Measurements from ENCODE around the gene TUBA1B. TPM values are rescaled to one million over a fixed set of nuclear protein-coding genes. Genes with fewer than 3 reads are reported as not detected.

The TUBA1B gene
- total and polyA plus RNA-seq, 2 of the 13 experiments (the other 11 are each of a cell fraction or from before 2014, with no cell fraction given), result 1,275 to 1,353 TPM

GRCh38 chr12:49131051-49131893 is at the start of gene TUBA1B (continued):
- TF ChIP-seq ZNF235 (CRISPR knock-in tag; IDR thresholded peaks at IDR 0.05; ENCODE audit: borderline replicate concordance) (peak; percentile 54), MTA1 (CRISPR knock-in tag; IDR thresholded peaks at IDR 0.05; ENCODE audit: borderline replicate concordance) (no peak), IKZF1 (IDR thresholded peaks at IDR 0.05) (no peak), ZNF44 (CRISPR knock-in tag; IDR thresholded peaks at IDR 0.05) (no peak), NR3C1 (CRISPR knock-in tag; IDR thresholded peaks at IDR 0.05) (no peak), ZXDC (CRISPR knock-in tag; IDR thresholded peaks at IDR 0.05) (no peak), ZNF431 (CRISPR knock-in tag; IDR thresholded peaks at IDR 0.05; ENCODE audit: borderline replicate concordance, low read depth) (no peak), CBX5 (CRISPR knock-in tag; IDR thresholded peaks at IDR 0.05; ENCODE audit: borderline replicate concordance) (no peak), AHR (CRISPR knock-in tag; IDR thresholded peaks at IDR 0.05) (no peak), HIVEP1 (CRISPR knock-in tag; IDR thresholded peaks at IDR 0.05) (no peak; the same call in 1 of the 2 replicates), MIER3 (CRISPR knock-in tag; IDR thresholded peaks at IDR 0.05; ENCODE audit: borderline replicate concordance) (peak; percentile 38; the same call in 1 of the 2 replicates), RARA (CRISPR knock-in tag; IDR thresholded peaks at IDR 0.05) (no peak; the same call in 1 of the 2 replicates), HDAC2 (CRISPR knock-in tag; IDR thresholded peaks at IDR 0.05) (no peak), IKZF4 (CRISPR knock-in tag; IDR thresholded peaks at IDR 0.05; ENCODE audit: borderline replicate concordance, low read depth, not compliant biosample characterization) (peak; percentile 46), CAMTA2 (CRISPR knock-in tag; IDR thresholded peaks at IDR 0.05; ENCODE audit: borderline replicate concordance) (0 out of 2 replicates have a peak, but pooled peaks have one; percentile 75), TBL1XR1 (IDR thresholded peaks at IDR 0.05; ENCODE audit: borderline replicate concordance, low read length, partially characterized antibody) (no peak), ZNF780A (CRISPR knock-in tag; IDR thresholded peaks at IDR 0.05) (no peak)
- TF ChIP-seq, protein P1, sequence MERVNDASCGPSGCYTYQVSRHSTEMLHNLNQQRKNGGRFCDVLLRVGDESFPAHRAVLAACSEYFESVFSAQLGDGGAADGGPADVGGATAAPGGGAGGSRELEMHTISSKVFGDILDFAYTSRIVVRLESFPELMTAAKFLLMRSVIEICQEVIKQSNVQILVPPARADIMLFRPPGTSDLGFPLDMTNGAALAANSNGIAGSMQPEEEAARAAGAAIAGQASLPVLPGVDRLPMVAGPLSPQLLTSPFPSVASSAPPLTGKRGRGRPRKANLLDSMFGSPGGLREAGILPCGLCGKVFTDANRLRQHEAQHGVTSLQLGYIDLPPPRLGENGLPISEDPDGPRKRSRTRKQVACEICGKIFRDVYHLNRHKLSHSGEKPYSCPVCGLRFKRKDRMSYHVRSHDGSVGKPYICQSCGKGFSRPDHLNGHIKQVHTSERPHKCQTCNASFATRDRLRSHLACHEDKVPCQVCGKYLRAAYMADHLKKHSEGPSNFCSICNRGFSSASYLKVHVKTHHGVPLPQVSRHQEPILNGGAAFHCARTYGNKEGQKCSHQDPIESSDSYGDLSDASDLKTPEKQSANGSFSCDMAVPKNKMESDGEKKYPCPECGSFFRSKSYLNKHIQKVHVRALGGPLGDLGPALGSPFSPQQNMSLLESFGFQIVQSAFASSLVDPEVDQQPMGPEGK (CRISPR knock-in tag; IDR thresholded peaks at IDR 0.05), result peak; percentile 39
- TF ChIP-seq, protein P2, sequence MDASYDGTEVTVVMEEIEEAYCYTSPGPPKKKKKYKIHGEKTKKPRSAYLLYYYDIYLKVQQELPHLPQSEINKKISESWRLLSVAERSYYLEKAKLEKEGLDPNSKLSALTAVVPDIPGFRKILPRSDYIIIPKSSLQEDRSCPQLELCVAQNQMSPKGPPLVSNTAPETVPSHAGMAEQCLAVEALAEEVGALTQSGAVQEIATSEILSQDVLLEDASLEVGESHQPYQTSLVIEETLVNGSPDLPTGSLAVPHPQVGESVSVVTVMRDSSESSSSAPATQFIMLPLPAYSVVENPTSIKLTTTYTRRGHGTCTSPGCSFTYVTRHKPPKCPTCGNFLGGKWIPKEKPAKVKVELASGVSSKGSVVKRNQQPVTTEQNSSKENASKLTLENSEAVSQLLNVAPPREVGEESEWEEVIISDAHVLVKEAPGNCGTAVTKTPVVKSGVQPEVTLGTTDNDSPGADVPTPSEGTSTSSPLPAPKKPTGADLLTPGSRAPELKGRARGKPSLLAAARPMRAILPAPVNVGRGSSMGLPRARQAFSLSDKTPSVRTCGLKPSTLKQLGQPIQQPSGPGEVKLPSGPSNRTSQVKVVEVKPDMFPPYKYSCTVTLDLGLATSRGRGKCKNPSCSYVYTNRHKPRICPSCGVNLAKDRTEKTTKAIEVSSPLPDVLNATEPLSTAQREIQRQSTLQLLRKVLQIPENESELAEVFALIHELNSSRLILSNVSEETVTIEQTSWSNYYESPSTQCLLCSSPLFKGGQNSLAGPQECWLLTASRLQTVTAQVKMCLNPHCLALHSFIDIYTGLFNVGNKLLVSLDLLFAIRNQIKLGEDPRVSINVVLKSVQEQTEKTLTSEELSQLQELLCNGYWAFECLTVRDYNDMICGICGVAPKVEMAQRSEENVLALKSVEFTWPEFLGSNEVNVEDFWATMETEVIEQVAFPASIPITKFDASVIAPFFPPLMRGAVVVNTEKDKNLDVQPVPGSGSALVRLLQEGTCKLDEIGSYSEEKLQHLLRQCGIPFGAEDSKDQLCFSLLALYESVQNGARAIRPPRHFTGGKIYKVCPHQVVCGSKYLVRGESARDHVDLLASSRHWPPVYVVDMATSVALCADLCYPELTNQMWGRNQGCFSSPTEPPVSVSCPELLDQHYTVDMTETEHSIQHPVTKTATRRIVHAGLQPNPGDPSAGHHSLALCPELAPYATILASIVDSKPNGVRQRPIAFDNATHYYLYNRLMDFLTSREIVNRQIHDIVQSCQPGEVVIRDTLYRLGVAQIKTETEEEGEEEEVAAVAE (CRISPR knock-in tag; IDR thresholded peaks at IDR 0.05; ENCODE audit: borderline replicate concordance), result peak; percentile 17; the same call in 1 of the 2 replicates
- TF ChIP-seq, protein P3, sequence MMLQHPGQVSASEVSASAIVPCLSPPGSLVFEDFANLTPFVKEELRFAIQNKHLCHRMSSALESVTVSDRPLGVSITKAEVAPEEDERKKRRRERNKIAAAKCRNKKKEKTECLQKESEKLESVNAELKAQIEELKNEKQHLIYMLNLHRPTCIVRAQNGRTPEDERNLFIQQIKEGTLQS (CRISPR knock-in tag; IDR thresholded peaks at IDR 0.05), result peak; percentile 4
